Measurements from ENCODE around the gene DLST.

The DLST gene

GRCh38 chr14:74936151-74936550 lies 54.4 kb downstream of the DLST start:
- TF ChIP-seq EZH2 (IDR thresholded peaks at IDR 0.05; ENCODE audit: borderline replicate concordance, low read length) (no peak), CTCF (IDR thresholded peaks at IDR 0.05; ENCODE audit: low read length) (no peak)
- no peak overlapping the region for H3K4me3 ChIP-seq (ENCODE audit: low read depth, low read length, poor library complexity, severe bottlenecking)
- no peaks in the 10 kb centered on the region for H3K36me3 ChIP-seq (ENCODE audit: insufficient read depth, low read length)
- H3K9me3 ChIP-seq (ENCODE audit: low read length) = no peaks in the 10 kb centered on the region
- no peak overlapping the region for H3K9ac ChIP-seq (ENCODE audit: low read length)
- peaks cover 21% of the 10 kb centered on the region for H3K4me1 ChIP-seq (ENCODE audit: insufficient read depth, low read length, severe bottlenecking)
- no peaks in the 10 kb centered on the region for H3F3A ChIP-seq (ENCODE audit: insufficient read depth, low read length)
- H3K9me2 ChIP-seq (ENCODE audit: low read depth, low read length) = no peaks in the 10 kb centered on the region
- H3K79me2 ChIP-seq (ENCODE audit: insufficient read depth, low read length) = no peaks in the 10 kb centered on the region
- H3K27ac ChIP-seq (ENCODE audit: low read depth, low read length, poor library complexity, severe bottlenecking) = no peak overlapping the region
- H4K20me1 ChIP-seq (ENCODE audit: insufficient read depth, low read length) = no peaks in the 10 kb centered on the region
- no peaks in the 10 kb centered on the region for H3K27me3 ChIP-seq (ENCODE audit: insufficient read depth, low read length)
- no peak overlapping the region for H3K4me2 ChIP-seq (ENCODE audit: low read length)
- no peak overlapping the region for H2AFZ ChIP-seq (ENCODE audit: low read length)

GRCh38 chr14:74936731-74937130 lies 55.0 kb downstream of the DLST start:
- no peak overlapping the region for H3K4me2 ChIP-seq (ENCODE audit: low read length)
- no peak overlapping the region for H3K27ac ChIP-seq (ENCODE audit: low read depth, low read length, poor library complexity, severe bottlenecking)
- no peaks in the 10 kb centered on the region for H3K79me2 ChIP-seq (ENCODE audit: insufficient read depth, low read length)
- H3K9ac ChIP-seq (ENCODE audit: low read length) = no peak overlapping the region
- no peaks in the 10 kb centered on the region for H3F3A ChIP-seq (ENCODE audit: insufficient read depth, low read length)
- no peak for TF ChIP-seq EZH2 (IDR thresholded peaks at IDR 0.05; ENCODE audit: borderline replicate concordance, low read length)
- TF ChIP-seq CTCF (IDR thresholded peaks at IDR 0.05; ENCODE audit: low read length) = no peak
- H2AFZ ChIP-seq (ENCODE audit: low read length) = no peak overlapping the region
- no peaks in the 10 kb centered on the region for H3K9me2 ChIP-seq (ENCODE audit: low read depth, low read length)
- no peaks in the 10 kb centered on the region for H3K27me3 ChIP-seq (ENCODE audit: insufficient read depth, low read length)
- H3K9me3 ChIP-seq (ENCODE audit: low read length) = no peaks in the 10 kb centered on the region
- no peaks in the 10 kb centered on the region for H4K20me1 ChIP-seq (ENCODE audit: insufficient read depth, low read length)
- H3K4me1 ChIP-seq (ENCODE audit: insufficient read depth, low read length, severe bottlenecking) = peaks cover 27% of the 10 kb centered on the region
- no peak overlapping the region for H3K4me3 ChIP-seq (ENCODE audit: low read depth, low read length, poor library complexity, severe bottlenecking)
- H3K36me3 ChIP-seq (ENCODE audit: insufficient read depth, low read length) = no peaks in the 10 kb centered on the region

- Histone ChIP-seq H3F3A (ENCODE audit: insufficient read depth, low read length) (no peaks in the 10 kb centered on the region), H3K36me3 (ENCODE audit: insufficient read depth, low read length) (no peaks in the 10 kb centered on the region), H3K27me3 (ENCODE audit: insufficient read depth, low read length) (no peaks in the 10 kb centered on the region), H3K9me2 (ENCODE audit: low read depth, low read length) (no peaks in the 10 kb centered on the region), H3K79me2 (ENCODE audit: insufficient read depth, low read length) (no peaks in the 10 kb centered on the region), H3K4me2 (ENCODE audit: low read length) (no peak overlapping the region), H3K27ac (ENCODE audit: low read depth, low read length, poor library complexity, severe bottlenecking) (no peak overlapping the region), H3K4me3 (ENCODE audit: low read depth, low read length, poor library complexity, severe bottlenecking) (no peak overlapping the region), H2AFZ (ENCODE audit: low read length) (no peak overlapping the region), H3K4me1 (ENCODE audit: insufficient read depth, low read length, severe bottlenecking) (peaks cover 31% of the 10 kb centered on the region), H3K9me3 (ENCODE audit: low read length) (no peaks in the 10 kb centered on the region), H3K9ac (ENCODE audit: low read length) (no peak overlapping the region), H4K20me1 (ENCODE audit: insufficient read depth, low read length) (no peaks in the 10 kb centered on the region)
- TF ChIP-seq CTCF (IDR thresholded peaks at IDR 0.05; ENCODE audit: low read length) (no peak), EZH2 (IDR thresholded peaks at IDR 0.05; ENCODE audit: borderline replicate concordance, low read length) (no peak)
These were observed 55.5 kb downstream of the DLST start for GRCh38 chr14:74937171-74937570.

Data from OCI-LY1 (cell line).